Loucy (cell line): ENCODE measurements around the gene STS.

Experiments
- H2AFZ ChIP-seq: fragments of 200-600 bp; sonication (generic); 2 replicates; pipeline ENCODE4 v1.6.0; 2016; ENCODE audit warnings: antibody characterized with exemption, mild to moderate bottlenecking, low read length, moderate library complexity
- H3F3A ChIP-seq: fragments of 200-600 bp; 2 replicates; pipeline ENCODE4 v1.6.0; 2016; ENCODE audit warnings: antibody characterized with exemption, low read depth, mild to moderate bottlenecking
- H3K27me3 ChIP-seq: fragments of 200-600 bp; sonication (generic); 2 replicates; pipeline ENCODE4 v1.6.1; 2014; ENCODE audit warnings: low read length, mild to moderate bottlenecking; ENCODE audit not compliant: insufficient read depth, poor library complexity, severe bottlenecking
- H3K36me3 ChIP-seq: fragments of 200-600 bp; sonication (generic); 2 replicates; pipeline ENCODE4 v1.6.1; 2016; ENCODE audit warnings: low read length; ENCODE audit not compliant: insufficient read depth
- H3K4me1 ChIP-seq: fragments of 200-600 bp; sonication (generic); 2 replicates; pipeline ENCODE4 v1.5.1; 2014; ENCODE audit warnings: low read length, mild to moderate bottlenecking; ENCODE audit not compliant: insufficient read depth, poor library complexity, severe bottlenecking
- H3K4me2 ChIP-seq: fragments of 200-600 bp; sonication (generic); 2 replicates; pipeline ENCODE4 v1.6.0; 2014; ENCODE audit warnings: antibody characterized with exemption, low read length, low read depth, mild to moderate bottlenecking; ENCODE audit not compliant: poor library complexity, severe bottlenecking
- H3K4me3 ChIP-seq: fragments of 200-600 bp; sonication (generic); 2 replicates; pipeline ENCODE4 v1.5.1; 2014; ENCODE audit warnings: low read length, mild to moderate bottlenecking, mixed read lengths; ENCODE audit not compliant: poor library complexity, severe bottlenecking
- H3K79me2 ChIP-seq: fragments of 200-600 bp; sonication (generic); 2 replicates; pipeline ENCODE4 v1.6.1; 2014; ENCODE audit warnings: low read length; ENCODE audit not compliant: insufficient read depth
- H3K9ac ChIP-seq: fragments of 200-600 bp; sonication (generic); 2 replicates; pipeline ENCODE4 v1.6.0; 2014; ENCODE audit warnings: mild to moderate bottlenecking, low read depth, low read length, moderate library complexity; ENCODE audit not compliant: poor library complexity, severe bottlenecking
- H3K9me2 ChIP-seq: fragments of 200-600 bp; sonication (generic); replicated peaks from 2 replicates; pipeline ENCODE4 v1.6.1; 2016; ENCODE audit warnings: low read depth, low read length, mixed read lengths
- H3K9me3 ChIP-seq: fragments of 200-600 bp; sonication (generic); 2 replicates; pipeline ENCODE4 v1.6.1; 2014; ENCODE audit warnings: mild to moderate bottlenecking, antibody characterized with exemption, low read length, low read depth; ENCODE audit not compliant: insufficient read depth
- H4K20me1 ChIP-seq: fragments of 200-600 bp; sonication (generic); 2 replicates; pipeline ENCODE4 v1.6.0; 2014; ENCODE audit warnings: antibody characterized with exemption, low read length, mild to moderate bottlenecking; ENCODE audit not compliant: insufficient read depth, poor library complexity, severe bottlenecking
- EZH2phosphoT487 ChIP-seq: fragments of 200-600 bp; IDR thresholded peaks from 2 replicates; pipeline ENCODE4 v1.6.1; 2018; ENCODE audit warnings: antibody characterized with exemption, mild to moderate bottlenecking, moderate library complexity, borderline replicate concordance
- TF ChIP-seq, protein P1 (sequence below): fragments of 200-600 bp; sonication (generic); conservative IDR thresholded peaks from 2 replicates; pipeline ENCODE4 v1.5.1; 2014; ENCODE audit warnings: mild to moderate bottlenecking, antibody characterized with exemption, low read length

STS gene

DNA sequence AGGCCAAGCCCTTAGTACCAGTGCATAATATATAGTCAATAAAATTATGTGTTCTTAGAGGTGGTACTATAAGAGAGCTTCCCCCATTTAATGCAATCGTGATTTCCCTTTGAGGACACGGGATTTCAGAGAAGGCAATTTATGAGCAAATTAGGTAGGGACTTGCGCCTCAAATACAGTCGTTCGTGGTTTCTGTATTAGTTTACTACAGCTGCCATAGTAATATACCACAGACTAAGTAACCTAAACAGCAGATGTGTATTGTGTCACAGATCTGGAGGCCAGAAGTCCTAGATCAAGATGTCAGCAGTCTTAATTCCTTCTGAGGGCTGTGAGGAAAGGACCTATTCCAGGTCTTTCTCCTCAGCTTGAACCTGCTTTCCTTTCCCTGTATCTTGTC lies 1.9 kb downstream of the STS start:
- no peaks in the 10 kb centered on the region for H3K9me3 ChIP-seq
- no peak overlapping the region for H2AFZ ChIP-seq
- H3K4me3 ChIP-seq, result peak overlapping the region; percentile 99
- peak overlapping the region; percentile 66 for H3K4me2 ChIP-seq
- no peaks in the 10 kb centered on the region for H3K9me2 ChIP-seq
- peaks cover 24% of the 10 kb centered on the region for H3K4me1 ChIP-seq
- no peaks in the 10 kb centered on the region for H3K36me3 ChIP-seq
- no peak overlapping the region for H3K9ac ChIP-seq
- no peaks in the 10 kb centered on the region for H3F3A ChIP-seq
- no peaks in the 10 kb centered on the region for H3K27me3 ChIP-seq
- TF ChIP-seq, protein P1, sequence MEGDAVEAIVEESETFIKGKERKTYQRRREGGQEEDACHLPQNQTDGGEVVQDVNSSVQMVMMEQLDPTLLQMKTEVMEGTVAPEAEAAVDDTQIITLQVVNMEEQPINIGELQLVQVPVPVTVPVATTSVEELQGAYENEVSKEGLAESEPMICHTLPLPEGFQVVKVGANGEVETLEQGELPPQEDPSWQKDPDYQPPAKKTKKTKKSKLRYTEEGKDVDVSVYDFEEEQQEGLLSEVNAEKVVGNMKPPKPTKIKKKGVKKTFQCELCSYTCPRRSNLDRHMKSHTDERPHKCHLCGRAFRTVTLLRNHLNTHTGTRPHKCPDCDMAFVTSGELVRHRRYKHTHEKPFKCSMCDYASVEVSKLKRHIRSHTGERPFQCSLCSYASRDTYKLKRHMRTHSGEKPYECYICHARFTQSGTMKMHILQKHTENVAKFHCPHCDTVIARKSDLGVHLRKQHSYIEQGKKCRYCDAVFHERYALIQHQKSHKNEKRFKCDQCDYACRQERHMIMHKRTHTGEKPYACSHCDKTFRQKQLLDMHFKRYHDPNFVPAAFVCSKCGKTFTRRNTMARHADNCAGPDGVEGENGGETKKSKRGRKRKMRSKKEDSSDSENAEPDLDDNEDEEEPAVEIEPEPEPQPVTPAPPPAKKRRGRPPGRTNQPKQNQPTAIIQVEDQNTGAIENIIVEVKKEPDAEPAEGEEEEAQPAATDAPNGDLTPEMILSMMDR, result no peak
- no peak for TF ChIP-seq EZH2phosphoT487
- peaks cover 61% of the 10 kb centered on the region for H3K79me2 ChIP-seq
- H4K20me1 ChIP-seq, result peaks cover 7% of the 10 kb centered on the region

DNA sequence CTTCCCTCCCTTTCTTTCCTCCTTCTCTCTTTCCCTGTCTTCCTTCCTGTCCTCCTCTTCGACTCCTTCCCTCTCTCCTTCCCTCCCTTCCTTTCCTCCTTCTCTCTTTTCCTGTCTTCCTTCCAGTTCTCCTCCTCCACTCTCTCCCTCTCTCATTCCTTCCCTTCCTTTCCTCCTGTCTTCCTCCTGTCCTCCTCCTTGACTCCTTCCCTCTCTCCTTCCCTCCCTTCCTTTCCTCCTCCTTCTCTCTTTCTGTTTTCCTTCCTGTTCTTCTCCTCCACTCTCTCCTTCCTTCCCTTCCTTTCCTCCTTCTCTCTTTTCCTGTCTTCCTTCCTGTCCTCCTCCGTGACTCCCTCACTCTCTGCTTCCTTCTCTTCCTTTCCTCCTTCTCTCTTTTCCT lies 5.7 kb downstream of the STS start:
- H3F3A ChIP-seq, result no peaks in the 10 kb centered on the region
- peaks cover 7% of the 10 kb centered on the region for H4K20me1 ChIP-seq
- no peak overlapping the region for H2AFZ ChIP-seq
- H3K4me1 ChIP-seq, result peaks cover 5% of the 10 kb centered on the region
- H3K4me3 ChIP-seq, result no peak overlapping the region
- H3K9me2 ChIP-seq, result no peaks in the 10 kb centered on the region
- TF ChIP-seq, protein P1, result no peak
- TF ChIP-seq EZH2phosphoT487, result no peak
- peaks cover 32% of the 10 kb centered on the region; the same call in 1 of the 2 replicates for H3K79me2 ChIP-seq
- H3K36me3 ChIP-seq, result no peaks in the 10 kb centered on the region
- H3K27me3 ChIP-seq, result no peaks in the 10 kb centered on the region
- no peak overlapping the region for H3K4me2 ChIP-seq
- no peak overlapping the region for H3K9ac ChIP-seq
- H3K9me3 ChIP-seq, result no peaks in the 10 kb centered on the region

DNA sequence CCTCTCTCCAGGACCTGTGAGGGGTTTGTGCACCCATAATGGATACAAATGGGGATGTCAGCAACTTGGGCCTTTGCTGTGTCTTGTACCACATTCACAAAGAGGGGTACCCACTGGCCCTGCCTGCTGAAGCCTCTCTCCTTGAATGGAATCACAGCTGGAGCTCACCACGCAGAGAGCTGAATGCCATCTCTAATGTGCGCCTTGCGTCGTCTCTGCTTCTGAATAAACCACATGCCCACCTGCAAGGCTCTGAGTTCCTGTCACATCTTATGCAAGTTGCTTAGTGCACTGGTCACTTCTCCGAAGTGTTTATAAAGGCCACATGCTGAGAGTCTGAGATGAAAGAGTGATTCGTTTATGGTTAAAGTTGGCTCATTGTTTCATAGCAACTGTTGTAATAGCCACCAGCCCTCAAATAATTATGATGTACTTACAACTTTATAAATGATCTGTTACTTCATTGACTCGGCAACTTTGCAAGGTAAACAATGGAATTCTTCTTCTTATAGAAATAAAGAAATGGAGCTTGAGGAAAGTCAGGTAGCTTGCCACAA lies 6.6 kb downstream of the STS start:
- no peak overlapping the region for H2AFZ ChIP-seq
- no peaks in the 10 kb centered on the region for H3K9me3 ChIP-seq
- no peaks in the 10 kb centered on the region for H3K27me3 ChIP-seq
- peaks cover 23% of the 10 kb centered on the region; the same call in 1 of the 2 replicates for H3K79me2 ChIP-seq
- TF ChIP-seq, protein P1, result no peak
- no peak for TF ChIP-seq EZH2phosphoT487
- no peak overlapping the region for H3K9ac ChIP-seq
- no peak overlapping the region for H3K4me2 ChIP-seq
- no peaks in the 10 kb centered on the region for H3K9me2 ChIP-seq
- peaks cover 2% of the 10 kb centered on the region for H4K20me1 ChIP-seq
- no peaks in the 10 kb centered on the region for H3F3A ChIP-seq
- peaks cover 5% of the 10 kb centered on the region for H3K4me1 ChIP-seq
- H3K36me3 ChIP-seq, result no peaks in the 10 kb centered on the region
- H3K4me3 ChIP-seq, result no peak overlapping the region
